Esophagus muscularis mucosa (tissue), 3 donors: ENCODE data around the gene KCNK2.

Source experiments
- EP300 ChIP-seq: sonication (generic); formaldehyde crosslinking; IDR thresholded peaks from one replicate; pipeline ENCODE4 v1.6.1; 2017; ENCODE audit warnings: antibody characterized with exemption
- POLR2AphosphoS5 ChIP-seq, 2 donors: sonication (generic); formaldehyde crosslinking; IDR thresholded peaks; one replicate each; pipeline ENCODE4 v1.6.1; 2017; ENCODE audit warnings: antibody characterized with exemption in 2 of 2

- no peak for TF ChIP-seq POLR2AphosphoS5 (IDR thresholded peaks at IDR 0.05)
- no peak for TF ChIP-seq EP300
Observed at GRCh38 chr1:215055281-215055935, 27.1 kb upstream of the KCNK2 start.
